HepG2 (cell line): ENCODE results near the gene KCNK2. TPM values are rescaled to one million over a fixed set of nuclear protein-coding genes. Genes with fewer than 3 reads are reported as not detected.

Experiments
- ATAC-seq: fragments of 200-7000 bp; cut with Tn5 transposase; 3 replicates; pipeline ENCODE4 v1.9.1; 2020; ENCODE audit warnings: mild to moderate bottlenecking, moderate library complexity
- BruUV-seq: library from RNA; stranded (reverse); fragments of 400-500 nt; replicated peaks from 2 replicates; lab custom pipeline; 2021; lab: Mats Ljungman, UMichigan
- CTCF ChIA-PET: fragments of 300-600 bp; formaldehyde crosslinking; extraction: SDS; loops from one replicate; lab custom pipeline; 2021; ENCODE audit warnings: low total read pairs, inconsistent platforms, low intra/inter-chr PET ratio; lab: Yijun Ruan, JAX
- POLR2A ChIA-PET: fragments of 350-600 bp; sonication (Branson Sonifier 250); formaldehyde crosslinking; loops from one replicate; lab custom pipeline; 2020; ENCODE audit warnings: antibody characterized with exemption, inconsistent platforms; lab: Yijun Ruan, JAX
- DNase-seq: peaks from one replicate; pipeline ENCODE4 v3.0.0-alpha.2; 2015; ENCODE audit warnings: low spot score
- FAIRE-seq: peaks from 3 replicates; lab custom pipeline; 2011; peaks lifted over from hg19 to GRCh38; lab: Jason Lieb, UNC
- H2AFZ ChIP-seq: one replicate; pipeline ENCODE4 v1.6.1; 2011; ENCODE audit warnings: low read length, inconsistent platforms
- H3K27ac ChIP-seq: fragments of 300-600 bp; 3 replicates; pipeline ENCODE4 v1.8.0; 2011; ENCODE audit warnings: mixed run types, mild to moderate bottlenecking, mixed read lengths, low read length, inconsistent platforms; ENCODE audit not compliant: insufficient read depth; ENCODE audit errors: extremely low read length
- H3K27me3 ChIP-seq, 2 experiments: fragments of 200-600 bp in 1 of 2; 2 replicates in 1 of 2; 3 replicates in 1 of 2; pipeline versions ENCODE4 v1.6.0 to v1.8.0; 2011; ENCODE audit warnings: low read length in 2 of 2, mild to moderate bottlenecking in 2 of 2, moderate library complexity in 2 of 2, inconsistent platforms in 1 of 2; ENCODE audit not compliant: insufficient read depth in 2 of 2, control insufficient read depth in 1 of 2
- H3K36me3 ChIP-seq, 2 experiments: fragments of 200-600 bp in 1 of 2; replicated peaks in 1 of 2; 2 replicates in 1 of 2; 3 replicates in 1 of 2; pipeline versions ENCODE4 v1.5.1 to v1.8.0; 2011; ENCODE audit warnings: low read length in 2 of 2, inconsistent platforms in 1 of 2; ENCODE audit not compliant: insufficient read depth in 2 of 2, control insufficient read depth in 1 of 2
- H3K4me1 ChIP-seq: 2 replicates; pipeline ENCODE4 v1.5.1; 2012; ENCODE audit warnings: low read length, inconsistent platforms; ENCODE audit not compliant: insufficient read depth
- H3K4me2 ChIP-seq: 2 replicates; pipeline ENCODE4 v1.6.0; 2011; ENCODE audit warnings: low read depth, low read length, inconsistent platforms
- H3K4me3 ChIP-seq, 3 experiments: fragments of 200-600 bp in 1 of 3; sonication (generic), shearing (Covaris generic) in 1 of 3; replicated peaks in 1 of 3; 2 replicates each; pipeline ENCODE4 v1.5.1; 2011 to 2016; ENCODE audit warnings: low read length in 3 of 3, inconsistent platforms in 2 of 3, low read depth in 2 of 3, mild to moderate bottlenecking in 2 of 3, control low read depth in 1 of 3, mixed read lengths in 1 of 3; ENCODE audit not compliant: insufficient read depth in 1 of 3
- H3K79me2 ChIP-seq: one replicate; pipeline ENCODE4 v1.6.1; 2011; ENCODE audit warnings: low read length, inconsistent platforms; ENCODE audit not compliant: insufficient read depth
- H3K9ac ChIP-seq: 2 replicates; pipeline ENCODE4 v1.6.0; 2011; ENCODE audit warnings: mild to moderate bottlenecking, low read depth, low read length, inconsistent platforms; ENCODE audit not compliant: insufficient read depth
- H3K9me3 ChIP-seq: 2 replicates; pipeline ENCODE4 v1.5.1; 2012; ENCODE audit warnings: mild to moderate bottlenecking, low read length
- H4K20me1 ChIP-seq: 2 replicates; pipeline ENCODE4 v1.6.0; 2011; ENCODE audit warnings: inconsistent platforms, mild to moderate bottlenecking, low read length, moderate library complexity; ENCODE audit not compliant: insufficient read depth
- ADNP ChIP-seq: sonication (generic); formaldehyde crosslinking; IDR thresholded peaks from 2 replicates; pipeline ENCODE4 v1.4.0; 2020; ENCODE audit warnings: missing genetic modification reagents
- BCL6 ChIP-seq: IDR thresholded peaks from 2 replicates; pipeline ENCODE4 v1.6.1; 2016; ENCODE audit warnings: missing genetic modification reagents, missing compliant biosample characterization
- CHD2 ChIP-seq: IDR thresholded peaks from 2 replicates; pipeline ENCODE4 v1.6.1; 2011; ENCODE audit warnings: low read depth, low read length, improper control_type of control experiment
- CREB3 ChIP-seq: sonication (generic); formaldehyde crosslinking; IDR thresholded peaks from 2 replicates; pipeline ENCODE4 v1.5.0; 2020; ENCODE audit warnings: missing genetic modification reagents
- EZH2 ChIP-seq: conservative IDR thresholded peaks from 2 replicates; pipeline ENCODE4 v1.6.1; 2012; ENCODE audit warnings: mild to moderate bottlenecking, low read depth, low read length, moderate library complexity
- IRF9 ChIP-seq: sonication (generic); formaldehyde crosslinking; IDR thresholded peaks from 2 replicates; pipeline ENCODE4 v1.8.0; 2022; ENCODE audit warnings: missing genetic modification reagents, mild to moderate bottlenecking, borderline replicate concordance
- KLF16 ChIP-seq, 2 experiments: sonication (generic) in 1 of 2; formaldehyde crosslinking in 1 of 2; IDR thresholded peaks; 2 replicates each; pipeline versions ENCODE4 v1.6.1 to v1.8.0; 2016 to 2023; ENCODE audit warnings: missing genetic modification reagents in 2 of 2, missing compliant biosample characterization in 1 of 2
- NCOA2 ChIP-seq: sonication (generic); formaldehyde crosslinking; IDR thresholded peaks from 2 replicates; pipeline ENCODE4 v1.8.0; 2022; ENCODE audit warnings: inconsistent platforms
- NFE2L1 ChIP-seq: sonication (generic); formaldehyde crosslinking; IDR thresholded peaks from 2 replicates; pipeline ENCODE4 v1.4.0; 2020; ENCODE audit warnings: missing genetic modification reagents, mild to moderate bottlenecking, borderline replicate concordance
- NR2C2 ChIP-seq: sonication (generic); formaldehyde crosslinking; IDR thresholded peaks from 2 replicates; pipeline ENCODE4 v1.4.0; 2020; ENCODE audit warnings: missing genetic modification reagents, mild to moderate bottlenecking, moderate library complexity, borderline replicate concordance
- PBX3 ChIP-seq: sonication (generic); formaldehyde crosslinking; IDR thresholded peaks from 2 replicates; pipeline ENCODE4 v1.8.1; 2023; ENCODE audit warnings: missing genetic modification reagents, inconsistent platforms, borderline replicate concordance
- PLSCR1 ChIP-seq: sonication (generic); formaldehyde crosslinking; IDR thresholded peaks from 2 replicates; pipeline ENCODE4 v1.5.0; 2020; ENCODE audit warnings: missing genetic modification reagents, mild to moderate bottlenecking, borderline replicate concordance
- POLR2AphosphoS2 ChIP-seq: IDR thresholded peaks from 2 replicates; pipeline ENCODE4 v1.6.1; 2011; ENCODE audit warnings: low read depth, low read length, improper control_type of control experiment
- TOE1 ChIP-seq: sonication (generic); formaldehyde crosslinking; IDR thresholded peaks from 2 replicates; pipeline ENCODE4 v1.4.0; 2020; ENCODE audit warnings: mild to moderate bottlenecking, missing genetic modification reagents
- ZNF232 ChIP-seq: sonication (generic); formaldehyde crosslinking; IDR thresholded peaks from 2 replicates; pipeline ENCODE4 v1.4.0; 2020; ENCODE audit warnings: missing genetic modification reagents, borderline replicate concordance
- ZNF33B ChIP-seq: sonication (generic); formaldehyde crosslinking; IDR thresholded peaks from 2 replicates; pipeline ENCODE4 v1.5.1; 2020; ENCODE audit warnings: mild to moderate bottlenecking, missing genetic modification reagents
- ZNF543 ChIP-seq: sonication (generic); formaldehyde crosslinking; IDR thresholded peaks from 2 replicates; pipeline ENCODE4 v1.4.0; 2020; ENCODE audit warnings: mild to moderate bottlenecking, missing genetic modification reagents
- WGBS: methylation state at CpG from one replicate; pipeline ENCODE4 v1.1.6; 2017; ENCODE audit warnings: low lambda C conversion rate; 5-methylcytosine and 5-hydroxymethylcytosine counted together
- in situ Hi-C: cut with HindIII; loops from 2 replicates; pipeline ENCODE4 v1.10.0; 2017; ENCODE audit warnings: low pct_unique_long_range_greater_than_20kb; ENCODE audit not compliant: extremely low pct_ligation_motif_present
- intact Hi-C: fragments of 100-400 bp; cut with micrococcal nuclease; formaldehyde crosslinking; loops from one replicate; pipeline ENCODE4 v1.10.0; 2022; ENCODE audit not compliant: unreplicated experiment
- polyA plus RNA-seq, 8 experiments: library from polyadenylated mRNA; depleted of rRNA in 3 of 8; stranded (reverse) in 7 of 8; unstranded in 1 of 8; fragments of >200 nt; fragmentation: Illumina TruSeq in 4 of 8; extraction: Trizol in 4 of 8; gene quantifications; 2 replicates each; pipeline versions ENCODE4 v1.2.1 to v1.2.3, GENCODE V29; 2011 to 2016; ENCODE audit warnings: low read depth in 4 of 8, missing spikeins in 1 of 8, mixed read lengths in 1 of 8; ENCODE audit not compliant: insufficient read depth in 1 of 8
- total RNA-seq, 5 experiments: library from RNA; depleted of rRNA; stranded (reverse); fragments of >200 nt; fragmentation: Illumina TruSeq; extraction: Trizol; gene quantifications; 2 replicates each; pipeline ENCODE4 v1.2.3, GENCODE V29; 2016; ENCODE audit warnings: low read depth in 1 of 5

The KCNK2 gene
- total and polyA plus RNA-seq, 2 of the 13 experiments (the other 11 are each of a cell fraction or from before 2014, with no cell fraction given): not detected

- in situ Hi-C loops (no loop called here), intact Hi-C loops (no loop called here)
- no peak for TF ChIP-seq ZNF232 (CRISPR knock-in tag)
- TF ChIP-seq NCOA2 (CRISPR knock-in tag): no peak
- no peak for TF ChIP-seq CREB3 (CRISPR knock-in tag)
- no peak for TF ChIP-seq PBX3 (CRISPR knock-in tag)
- TF ChIP-seq NFE2L1 (CRISPR knock-in tag): no peak
- no peak for TF ChIP-seq EZH2
- no peak for TF ChIP-seq ZNF33B (CRISPR knock-in tag)
- no peak for TF ChIP-seq NR2C2 (CRISPR knock-in tag)
- TF ChIP-seq POLR2AphosphoS2: no peak
- no peak for TF ChIP-seq CHD2
- TF ChIP-seq IRF9 (CRISPR knock-in tag): no peak
- no peak for TF ChIP-seq ADNP (CRISPR knock-in tag)
- TF ChIP-seq KLF16 (CRISPR knock-in tag; IDR thresholded peaks at IDR 0.05): no peak
- no peak for TF ChIP-seq BCL6 (CRISPR knock-in tag)
- no peak for TF ChIP-seq PLSCR1 (CRISPR knock-in tag)
- no peak for TF ChIP-seq TOE1 (CRISPR knock-in tag)
- no peak for TF ChIP-seq ZNF543
- ATAC-seq: no peak
- H2AFZ ChIP-seq: no peak overlapping the region
- H3K27ac ChIP-seq: no peak overlapping the region
- no peaks in the 10 kb centered on the region for H4K20me1 ChIP-seq
- H3K9me3 ChIP-seq: no peaks in the 10 kb centered on the region
- H3K27me3 ChIP-seq: no peaks in the 10 kb centered on the region
- DNase-seq: no peak
- H3K9ac ChIP-seq: no peak overlapping the region
- no peak overlapping the region for H3K4me3 ChIP-seq
- H3K4me1 ChIP-seq: no peaks in the 10 kb centered on the region
- under 1% methylated on average over 4 of the region's 4 CpGs for WGBS
- no TSS peak for BruUV-seq
- H3K79me2 ChIP-seq: no peaks in the 10 kb centered on the region
- FAIRE-seq: no peak
- POLR2A ChIA-PET: no interaction called here
- H3K4me2 ChIP-seq: no peak overlapping the region
- CTCF ChIA-PET: no interaction called here
- no peaks in the 10 kb centered on the region for H3K36me3 ChIP-seq
Observed at GRCh38 chr1:215220346-215220745, 137.8 kb downstream of the KCNK2 start.
